HG03095 (cell line): ENCODE data around the gene GANAB.
"Not testable (repeated sequence)": the region's sequence is repeated elsewhere in the genome, so short reads cannot be mapped to it uniquely, and the experiment has no call there.

ENCODE experiments used
- ATAC-seq: cut with Tn5 transposase; IDR thresholded peaks from one replicate; pipeline ENCODE4 v1.9.1; 2021; ENCODE audit warnings: moderate library complexity; ENCODE audit not compliant: unreplicated experiment

GANAB gene

GRCh38 chr11:62645946-62646824, at the start of gene GANAB:
GANAB (minus strand) TSS chr11:62646613; CDS start chr11:62646599, 14 bp downstream.
- ATAC-seq: peak; percentile 85

GRCh38 chr11:62694455-62695167, 48.2 kb upstream of the GANAB start:
- no peak for ATAC-seq

GRCh38 chr11:62693624-62694023, 47.2 kb upstream of the GANAB start:
- not testable (repeated sequence) for ATAC-seq

- ATAC-seq: no peak
Measured at GRCh38 chr11:62689421-62690183, 43.2 kb upstream of the GANAB start, which contains the start of gene LRRN4CL. LRRN4CL (minus strand) TSS chr11:62689530; CDS start chr11:62688508, 1,022 bp downstream.

DNA sequence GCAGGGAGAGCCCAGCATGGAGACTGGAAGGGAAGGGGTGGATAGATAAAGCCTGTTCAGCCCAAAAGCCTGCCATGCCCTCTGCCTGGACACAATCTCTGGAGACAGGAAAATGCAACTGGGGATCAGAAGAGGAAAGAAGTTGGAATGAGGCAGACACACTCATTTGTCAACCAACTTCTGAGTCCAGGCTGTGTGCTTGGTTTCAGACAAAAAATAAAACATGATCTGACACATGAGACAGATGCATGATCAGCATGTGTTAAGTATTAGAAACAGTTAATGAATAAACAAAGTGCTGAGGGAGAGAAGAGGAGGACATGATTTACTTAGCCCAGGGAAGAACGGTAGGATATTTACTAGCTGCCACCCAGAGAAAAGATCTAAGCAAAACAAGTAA, 42.1 kb upstream of the GANAB start:
- no peak for ATAC-seq

- no peak for ATAC-seq
Measured at GRCh38 chr11:62687508-62688396, 41.3 kb upstream of the GANAB start.

DNA sequence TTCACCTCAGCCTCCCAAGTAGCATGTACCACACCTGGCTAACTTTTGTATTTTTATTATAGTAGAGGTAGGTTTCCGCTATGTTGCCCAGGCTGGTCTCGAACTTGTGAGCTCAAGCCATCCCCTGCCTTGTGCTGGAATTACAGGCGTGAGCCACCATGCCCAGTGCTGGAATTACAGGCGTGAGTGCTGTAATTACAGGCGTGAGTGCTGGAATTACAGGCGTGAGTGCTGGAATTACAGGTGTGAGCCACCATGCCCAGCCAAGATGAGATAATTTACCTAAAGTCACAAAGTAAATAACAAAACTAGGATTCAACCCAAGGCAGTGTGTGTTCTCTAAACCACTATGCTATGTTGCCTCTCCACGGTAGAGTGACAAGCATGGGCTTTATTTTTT, 36.1 kb upstream of the GANAB start:
- ATAC-seq: no peak

DNA sequence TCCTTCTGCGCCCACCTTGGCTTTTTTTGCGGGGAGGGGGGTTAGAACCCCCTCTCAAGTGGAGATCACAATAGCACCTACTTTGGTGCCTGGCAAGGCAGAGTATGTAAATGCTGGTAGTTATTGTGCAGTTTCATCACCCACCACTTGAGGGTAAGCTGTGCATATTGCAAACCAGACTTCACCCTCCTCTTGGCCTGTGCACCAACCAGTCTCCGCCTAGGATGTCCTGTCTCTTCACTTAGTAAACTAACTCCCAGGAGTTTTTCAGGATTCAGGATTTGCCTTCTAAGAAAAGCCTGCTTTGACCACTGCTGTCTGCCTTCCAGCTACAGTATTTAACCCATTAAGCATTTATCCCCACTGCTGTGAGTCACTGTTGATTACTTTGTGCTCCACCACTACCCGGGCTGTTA, 34.4 kb upstream of the GANAB start:
- ATAC-seq: peak; percentile 47

GRCh38 chr11:62678770-62679696, 32.6 kb upstream of the GANAB start, which contains the start of gene UBXN1:
UBXN1 (minus strand) TSS chr11:62679073; CDS start chr11:62678923, 150 bp downstream.
- peak; percentile 73 for ATAC-seq

- ATAC-seq: no peak
Measured at GRCh38 chr11:62678433-62678769, 32.0 kb upstream of the GANAB start.

DNA sequence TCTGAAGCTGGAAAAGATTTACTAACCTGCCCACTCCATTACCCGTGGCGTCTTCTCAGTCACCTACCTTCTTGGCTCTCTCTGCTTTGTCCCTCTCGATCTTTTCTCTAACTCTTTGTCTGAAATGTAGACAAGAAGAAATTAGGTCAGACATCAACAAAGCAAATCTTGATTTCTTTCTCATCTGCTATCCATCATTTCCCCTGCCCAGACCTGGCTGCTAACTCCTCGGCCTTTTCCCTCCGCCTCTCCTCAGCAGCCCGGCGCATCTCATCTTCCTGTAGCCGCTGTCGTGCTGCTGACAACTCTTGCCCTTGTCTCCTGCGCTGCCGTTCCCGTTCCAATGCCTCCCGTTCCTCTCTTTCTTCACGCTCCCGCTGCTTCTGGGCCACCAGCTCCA, 31.3 kb upstream of the GANAB start:
- no peak for ATAC-seq

DNA sequence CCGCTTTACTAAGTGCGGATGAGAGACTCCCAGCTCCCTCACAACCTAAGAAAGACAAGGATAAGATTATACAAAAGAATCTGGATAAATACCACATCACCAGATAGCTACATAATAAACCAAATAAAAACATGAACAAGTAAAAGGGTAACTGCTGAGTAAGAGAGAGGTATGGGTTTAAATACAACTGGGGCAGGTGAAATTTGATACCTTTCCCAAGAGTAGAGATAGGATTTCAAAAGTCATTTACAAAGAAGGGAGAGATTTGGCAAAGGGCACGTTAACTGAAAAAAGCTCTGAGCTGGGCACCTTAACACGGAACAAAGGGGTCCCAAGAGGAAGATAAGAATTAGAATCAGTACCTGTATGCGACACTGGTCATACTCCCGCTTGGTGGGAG, 30.7 kb upstream of the GANAB start:
- ATAC-seq: no peak

GRCh38 chr11:62676698-62677097, 30.3 kb upstream of the GANAB start:
- no peak for ATAC-seq

DNA sequence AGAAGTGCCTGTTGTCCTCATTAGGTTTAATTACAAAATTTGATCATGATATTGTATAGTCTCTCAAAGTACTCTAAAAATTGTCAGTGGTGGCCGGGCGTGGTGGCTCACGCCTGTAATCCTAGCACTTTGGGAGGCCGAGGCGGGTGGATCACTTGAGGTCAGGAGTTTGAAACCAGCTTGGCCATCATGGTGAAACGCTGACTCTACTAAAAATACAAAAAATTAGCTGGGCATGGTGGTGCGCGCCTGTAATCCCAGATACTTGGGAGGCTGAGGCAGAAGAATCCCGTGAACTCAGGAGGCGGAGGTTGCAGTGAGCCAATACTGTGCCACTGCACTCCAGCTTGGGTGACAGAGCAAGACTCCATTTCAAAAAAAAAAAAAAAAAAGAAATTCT, 29.0 kb upstream of the GANAB start:
- not testable (repeated sequence) for ATAC-seq

DNA sequence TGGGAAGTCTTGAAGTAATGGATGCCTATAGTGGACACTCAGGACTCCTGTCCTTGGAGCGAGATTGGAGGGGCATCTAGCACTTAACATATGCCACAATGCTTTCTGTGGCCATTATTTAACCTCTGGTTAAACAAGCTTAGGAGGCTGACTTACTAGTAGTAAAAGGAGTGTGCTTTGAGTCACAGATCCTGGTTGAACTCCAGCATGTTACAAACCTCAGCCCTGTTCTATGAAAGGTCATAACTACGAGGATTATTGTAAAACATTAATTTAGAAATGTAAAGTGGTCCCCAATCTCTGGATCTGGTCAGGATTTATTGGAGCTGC, 26.7 kb upstream of the GANAB start:
- ATAC-seq: no peak

GRCh38 chr11:62671608-62672389, 25.4 kb upstream of the GANAB start, which contains the start of the genes LBHD1 and UQCC3:
LBHD1 (minus strand) TSS chr11:62672267; CDS start chr11:62670031, 2,236 bp downstream.
UQCC3 (plus strand) TSS chr11:62671673; CDS start chr11:62671746, 73 bp downstream.
- peak; percentile 48 for ATAC-seq

GRCh38 chr11:62671236-62671607, 24.8 kb upstream of the GANAB start:
- ATAC-seq: peak; percentile 11

- ATAC-seq: no peak
Measured at GRCh38 chr11:62669420-62670161, 23.2 kb upstream of the GANAB start.
